GM21526 (cell line): ENCODE measurements around the gene STKLD1.
"Not testable (repeated sequence)": the region's sequence is repeated elsewhere in the genome, so short reads cannot be mapped to it uniquely, and the experiment has no call there.

ENCODE experiments used
- ATAC-seq: cut with Tn5 transposase; IDR thresholded peaks from one replicate; pipeline ENCODE4 v1.9.1; 2021; ENCODE audit warnings: moderate library complexity; ENCODE audit not compliant: unreplicated experiment, low FRiP score

Gene STKLD1

GRCh38 chr9:133360400-133361393, 15.5 kb upstream of the STKLD1 start:
- no peak for ATAC-seq

- no peak for ATAC-seq
Measured at GRCh38 chr9:133361507-133362092, 14.6 kb upstream of the STKLD1 start.

- ATAC-seq = no peak
Measured at GRCh38 chr9:133362359-133363044, 13.7 kb upstream of the STKLD1 start.

- ATAC-seq = no peak
Measured at GRCh38 chr9:133366435-133366834, 9.7 kb upstream of the STKLD1 start.

- no peak for ATAC-seq
Measured at GRCh38 chr9:133367221-133367620, 8.9 kb upstream of the STKLD1 start.

GRCh38 chr9:133367778-133368177, 8.4 kb upstream of the STKLD1 start:
- no peak for ATAC-seq

GRCh38 chr9:133368249-133368881, 7.8 kb upstream of the STKLD1 start:
- ATAC-seq = no peak

- ATAC-seq = no peak
Measured at GRCh38 chr9:133369422-133369821, 6.7 kb upstream of the STKLD1 start.

GRCh38 chr9:133369933-133370332, 6.2 kb upstream of the STKLD1 start:
- ATAC-seq = no peak

GRCh38 chr9:133370685-133371084, 5.5 kb upstream of the STKLD1 start:
- no peak for ATAC-seq

- no peak for ATAC-seq
Measured at GRCh38 chr9:133371261-133371711, 4.9 kb upstream of the STKLD1 start.

GRCh38 chr9:133372144-133372543, 4.0 kb upstream of the STKLD1 start:
- ATAC-seq = no peak

GRCh38 chr9:133374612-133375115, 1.5 kb upstream of the STKLD1 start:
- ATAC-seq = no peak

GRCh38 chr9:133375116-133375723, 946 bp upstream of the STKLD1 start:
- peak; percentile 10 for ATAC-seq

GRCh38 chr9:133377280-133377679, 1.1 kb downstream of the STKLD1 start:
- ATAC-seq = not testable (repeated sequence)

- no peak for ATAC-seq
Measured at GRCh38 chr9:133377721-133378216, 1.6 kb downstream of the STKLD1 start.

GRCh38 chr9:133378408-133378962, 2.3 kb downstream of the STKLD1 start:
- no peak for ATAC-seq

- ATAC-seq = no peak
Measured at GRCh38 chr9:133379153-133380086, 3.3 kb downstream of the STKLD1 start.
